ENCODE data around the gene NAV2.

The NAV2 gene

GRCh38 chr11:20097319-20098221 lies 384.9 kb downstream of the NAV2 start:
- no peak for DNase-seq (ENCODE audit: low read depth in 4 of 4, low spot score in 1 of 4)

GRCh38 chr11:20099527-20099926 lies 386.9 kb downstream of the NAV2 start:
- no peak for DNase-seq (ENCODE audit: low read depth in 4 of 4, low spot score in 1 of 4)

GRCh38 chr11:20102397-20102796 lies 389.8 kb downstream of the NAV2 start:
- DNase-seq (ENCODE audit: low read depth in 4 of 4, low spot score in 1 of 4), result no peak

- no peak for DNase-seq (ENCODE audit: low read depth in 4 of 4, low spot score in 1 of 4)
Observed at GRCh38 chr11:20103281-20103680, 390.6 kb downstream of the NAV2 start.

GRCh38 chr11:20105427-20105826 lies 392.8 kb downstream of the NAV2 start:
- no peak for DNase-seq (ENCODE audit: low read depth in 4 of 4, low spot score in 1 of 4)

GRCh38 chr11:20109731-20110445 lies 397.3 kb downstream of the NAV2 start:
- DNase-seq (ENCODE audit: low read depth in 4 of 4, low spot score in 1 of 4), result no peak

- peak in 2 of 4 experiments; percentile 12 to 41 for DNase-seq (ENCODE audit: low read depth in 4 of 4, low spot score in 1 of 4)
Observed at GRCh38 chr11:20110908-20111669, 398.5 kb downstream of the NAV2 start.

GRCh38 chr11:20111871-20112270 lies 399.2 kb downstream of the NAV2 start:
- DNase-seq (ENCODE audit: low read depth in 4 of 4, low spot score in 1 of 4), result no peak

- DNase-seq (ENCODE audit: low read depth in 4 of 4, low spot score in 1 of 4), result no peak
Observed at GRCh38 chr11:20112291-20113148, 399.9 kb downstream of the NAV2 start.

GRCh38 chr11:20113149-20113438 lies 400.5 kb downstream of the NAV2 start:
- no peak for DNase-seq (ENCODE audit: low read depth in 4 of 4, low spot score in 1 of 4)

- DNase-seq (ENCODE audit: low read depth in 4 of 4, low spot score in 1 of 4), result no peak
Observed at GRCh38 chr11:20114588-20114987, 402.0 kb downstream of the NAV2 start.

- no peak for DNase-seq (ENCODE audit: low read depth in 4 of 4, low spot score in 1 of 4)
Observed at GRCh38 chr11:20116825-20117224, 404.2 kb downstream of the NAV2 start.

GRCh38 chr11:20117291-20117690 lies 404.7 kb downstream of the NAV2 start:
- no peak for DNase-seq (ENCODE audit: low read depth in 4 of 4, low spot score in 1 of 4)

- DNase-seq (ENCODE audit: low read depth in 4 of 4, low spot score in 1 of 4), result no peak
Observed at GRCh38 chr11:20118209-20118608, 405.6 kb downstream of the NAV2 start.

- DNase-seq (ENCODE audit: low read depth in 4 of 4, low spot score in 1 of 4), result no peak
Observed at GRCh38 chr11:20119315-20119714, 406.7 kb downstream of the NAV2 start.

GRCh38 chr11:20120134-20120925 lies 407.7 kb downstream of the NAV2 start:
- DNase-seq (ENCODE audit: low read depth in 4 of 4, low spot score in 1 of 4), result no peak

- no peak for DNase-seq (ENCODE audit: low read depth in 4 of 4, low spot score in 1 of 4)
Observed at GRCh38 chr11:20122131-20122530, 409.5 kb downstream of the NAV2 start.

- DNase-seq (ENCODE audit: low read depth in 4 of 4, low spot score in 1 of 4), result no peak
Observed at GRCh38 chr11:20125927-20126326, 413.3 kb downstream of the NAV2 start.

GRCh38 chr11:20126724-20127123 lies 414.1 kb downstream of the NAV2 start:
- no peak for DNase-seq (ENCODE audit: low read depth in 4 of 4, low spot score in 1 of 4)

Measured in stimulated activated CD4-positive, alpha-beta T cell treated with anti-CD3 and anti-CD28 coated beads, Interleukin-1b, Interleukin-23, amount 100 ng/mL, for 24 hours (primary cell).